Gastrocnemius medialis (tissue), 4 donors: ENCODE data around the gene CD47.

Experiments
- CTCF ChIP-seq, 5 experiments: fragments of 450-650 bp in 3 of 5; fragments of 200-600 bp in 2 of 5; sonication (generic) in 2 of 5; IDR thresholded peaks in 4 of 5; conservative IDR thresholded peaks in 1 of 5; 1 replicate in 4 of 5; 2 replicates in 1 of 5; pipeline ENCODE4 v1.5.1; 2016 to 2019; ENCODE audit warnings: antibody characterized with exemption in 5 of 5, mild to moderate bottlenecking in 3 of 5, moderate library complexity in 3 of 5
- POLR2A ChIP-seq, 2 donors: fragments of 450-650 bp; IDR thresholded peaks; one replicate each; pipeline ENCODE4 v1.6.1; 2017; ENCODE audit warnings: antibody characterized with exemption in 2 of 2, mild to moderate bottlenecking in 2 of 2, moderate library complexity in 2 of 2

DNA sequence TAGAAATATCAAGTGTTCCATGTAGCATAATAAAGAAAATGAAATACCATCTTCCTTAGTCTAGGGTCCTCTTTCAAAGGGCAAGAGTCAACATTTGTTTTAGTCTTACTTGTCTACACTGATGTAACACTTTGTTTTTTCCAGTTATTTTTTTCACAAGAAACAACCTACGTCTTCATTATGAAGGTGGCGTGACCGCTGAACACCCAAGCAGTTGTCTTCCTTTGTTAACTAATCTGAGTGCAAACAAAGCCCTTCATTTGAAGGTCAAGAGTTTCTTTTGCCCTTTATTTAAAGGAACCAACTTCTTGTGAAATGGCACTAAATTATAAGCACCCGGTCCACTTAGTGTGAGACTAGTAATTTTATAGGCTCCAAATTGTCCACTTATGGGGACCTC lies 73.2 kb downstream of the CD47 start:
- TF ChIP-seq POLR2A (IDR thresholded peaks at IDR 0.05), result no peak
- TF ChIP-seq CTCF (IDR thresholded peaks at IDR 0.05 in 4 of 5, conservative IDR thresholded peaks at IDR 0.05 in 1 of 5), result no peak
